GM21367 (cell line): ENCODE measurements around the gene PMEPA1.
A peak's percentile ranks its signal among the peaks of the same experiment; 100 is the strongest.

Experiments
- ATAC-seq: cut with Tn5 transposase; IDR thresholded peaks from one replicate; pipeline ENCODE4 v1.9.1; 2021; ENCODE audit not compliant: unreplicated experiment

Gene PMEPA1

GRCh38 chr20:57625978-57626377, 83.8 kb downstream of the PMEPA1 start:
- ATAC-seq = no peak

- no peak for ATAC-seq
These were observed 84.4 kb downstream of the PMEPA1 start for GRCh38 chr20:57625181-57625958.

- no peak for ATAC-seq
These were observed 85.7 kb downstream of the PMEPA1 start for GRCh38 chr20:57624124-57624523.

- no peak for ATAC-seq
These were observed 87.0 kb downstream of the PMEPA1 start for GRCh38 chr20:57622579-57623381.

GRCh38 chr20:57622201-57622570, 87.6 kb downstream of the PMEPA1 start:
- ATAC-seq = no peak

- ATAC-seq = no peak
These were observed 88.2 kb downstream of the PMEPA1 start for GRCh38 chr20:57621421-57622200.

GRCh38 chr20:57620999-57621398, 88.8 kb downstream of the PMEPA1 start:
- no peak for ATAC-seq

- peak; percentile 47 for ATAC-seq
These were observed 89.4 kb downstream of the PMEPA1 start, which contains the start of gene ZBP1 for GRCh38 chr20:57620274-57620990. Gene ZBP1 (minus strand): TSS chr20:57620426. CDS start chr20:57620295, 131 bp downstream.

GRCh38 chr20:57619051-57619831, 90.6 kb downstream of the PMEPA1 start:
- peak; percentile 44 for ATAC-seq

GRCh38 chr20:57618764-57619050, 91.1 kb downstream of the PMEPA1 start:
- ATAC-seq = no peak

- no peak for ATAC-seq
These were observed 91.6 kb downstream of the PMEPA1 start for GRCh38 chr20:57618091-57618763.

- no peak for ATAC-seq
These were observed 92.6 kb downstream of the PMEPA1 start for GRCh38 chr20:57617079-57617795.

GRCh38 chr20:57616143-57616951, 93.5 kb downstream of the PMEPA1 start:
- ATAC-seq = no peak

GRCh38 chr20:57615445-57615811, 94.4 kb downstream of the PMEPA1 start:
- no peak for ATAC-seq

GRCh38 chr20:57614490-57615444, 95.0 kb downstream of the PMEPA1 start:
- no peak for ATAC-seq

- ATAC-seq = no peak
These were observed 96.3 kb downstream of the PMEPA1 start for GRCh38 chr20:57613481-57613921.

- no peak for ATAC-seq
These were observed 96.9 kb downstream of the PMEPA1 start for GRCh38 chr20:57612916-57613315.
